HCT116 (cell line): ENCODE results near the gene WNT2B. TPM values are rescaled to one million over a fixed set of nuclear protein-coding genes. Genes with fewer than 3 reads are reported as not detected.

ENCODE experiments used
- ATAC-seq: fragments of 200-7000 bp; cut with Tn5 transposase; 2 replicates; pipeline ENCODE4 v1.9.1; 2020; ENCODE audit warnings: mild to moderate bottlenecking, moderate library complexity
- BruUV-seq: library from RNA; stranded (reverse); fragments of 400-500 nt; replicated peaks from 2 replicates; lab custom pipeline; 2021; lab: Mats Ljungman, UMichigan
- CTCF ChIA-PET: fragments of 300-600 bp; sonication (Branson Sonifier 250); formaldehyde crosslinking; loops from one replicate; lab custom pipeline; 2021; ENCODE audit warnings: antibody characterized with exemption; lab: Charles Lee
- POLR2A ChIA-PET: fragments of 300-600, 350-600 bp; sonication (Branson Sonifier 250); formaldehyde crosslinking; loops from one replicate; lab custom pipeline; 2021; ENCODE audit warnings: antibody characterized with exemption; lab: Charles Lee
- RAD21 ChIA-PET, 2 experiments: fragments of 300-600 bp; sonication (Branson Sonifier 250); formaldehyde crosslinking; loops; one replicate each; lab custom pipeline; 2023; ENCODE audit warnings: low total read pairs in 2 of 2; ENCODE audit not compliant: uncharacterized antibody in 2 of 2, unreplicated experiment in 2 of 2, low non-redundant PET in 1 of 2; lab: Charles Lee
- DNase-seq: peaks from one replicate; pipeline ENCODE4 v3.0.0-alpha.2; 2010; ENCODE audit warnings: low read depth, low spot score
- H2AFZ ChIP-seq: fragments of 200-600 bp; shearing (Covaris generic), sonication (generic); 2 replicates; pipeline ENCODE4 v1.6.1; 2017; ENCODE audit warnings: low read depth, mixed run types, mixed read lengths, antibody characterized with exemption, low read length; ENCODE audit not compliant: poor library complexity, severe bottlenecking
- H3K27ac ChIP-seq: 2 replicates; pipeline ENCODE4 v1.5.1; 2012; ENCODE audit warnings: low read depth, low read length
- H3K27me3 ChIP-seq: fragments of 200-600 bp; sonication (generic); 2 replicates; pipeline ENCODE4 v1.6.1; 2016; ENCODE audit warnings: mixed run types, low read length, mixed read lengths; ENCODE audit not compliant: insufficient read depth
- H3K36me3 ChIP-seq, 2 experiments: fragments of 200-500 bp in 1 of 2; fragments of 200-600 bp in 1 of 2; sonication (Bioruptor generic) in 1 of 2; sonication (generic) in 1 of 2; 2 replicates each; pipeline versions ENCODE4 v1.5.1 to v1.6.1; 2014 to 2016; ENCODE audit warnings: low read length in 2 of 2, inconsistent platforms in 1 of 2, mixed read lengths in 1 of 2, mixed run types in 1 of 2; ENCODE audit not compliant: insufficient read depth in 2 of 2, control insufficient read depth in 1 of 2
- H3K4me1 ChIP-seq, 2 experiments: fragments of 200-600 bp in 1 of 2; sonication (generic) in 1 of 2; 2 replicates each; pipeline versions ENCODE4 v1.5.1 to v1.6.1; 2012 to 2017; ENCODE audit warnings: low read length in 2 of 2, inconsistent platforms in 1 of 2, mild to moderate bottlenecking in 1 of 2, mixed read lengths in 1 of 2, mixed run types in 1 of 2, moderate library complexity in 1 of 2; ENCODE audit not compliant: insufficient read depth in 2 of 2, control insufficient read depth in 1 of 2
- H3K4me2 ChIP-seq: fragments of 200-600 bp; sonication (generic); 2 replicates; pipeline ENCODE4 v1.6.1; 2017; ENCODE audit warnings: mixed run types, low read length, mixed read lengths
- H3K4me3 ChIP-seq, 2 experiments: fragments of 200-600 bp in 1 of 2; sonication (generic) in 1 of 2; replicated peaks in 1 of 2; 2 replicates each; pipeline ENCODE4 v1.5.1; 2011 to 2016; ENCODE audit warnings: low read length in 2 of 2, control low read depth in 1 of 2, low read depth in 1 of 2, mild to moderate bottlenecking in 1 of 2, mixed read lengths in 1 of 2, mixed run types in 1 of 2
- H3K79me2 ChIP-seq: fragments of 200-600 bp; sonication (generic); 2 replicates; pipeline ENCODE4 v1.6.1; 2017; ENCODE audit warnings: mild to moderate bottlenecking, mixed run types, low read length, moderate library complexity, mixed read lengths; ENCODE audit not compliant: insufficient read depth
- H3K9ac ChIP-seq: fragments of 200-600 bp; sonication (generic); 2 replicates; pipeline ENCODE4 v1.6.1; 2016; ENCODE audit warnings: low read length, mixed read lengths
- H3K9me2 ChIP-seq: fragments of 200-600 bp; sonication (generic), shearing (Covaris generic); 2 replicates; pipeline ENCODE4 v1.6.1; 2017; ENCODE audit warnings: mixed run types, mild to moderate bottlenecking, moderate library complexity; ENCODE audit not compliant: insufficient read depth
- H3K9me3 ChIP-seq, 2 experiments: fragments of 200-500 bp in 1 of 2; fragments of 200-600 bp in 1 of 2; sonication (Bioruptor generic) in 1 of 2; sonication (generic) in 1 of 2; 2 replicates each; pipeline ENCODE4 v1.6.1; 2014 to 2017; ENCODE audit warnings: low read length in 2 of 2, mixed read lengths in 2 of 2, inconsistent platforms in 1 of 2, low read depth in 1 of 2, mild to moderate bottlenecking in 1 of 2, mixed run types in 1 of 2, moderate library complexity in 1 of 2; ENCODE audit not compliant: control insufficient read depth in 1 of 2, insufficient read depth in 1 of 2
- H4K20me1 ChIP-seq: fragments of 200-600 bp; sonication (generic), shearing (Covaris generic); 2 replicates; pipeline ENCODE4 v1.6.1; 2017; ENCODE audit warnings: mixed run types, mild to moderate bottlenecking, moderate library complexity; ENCODE audit not compliant: insufficient read depth
- CBX3 ChIP-seq: IDR thresholded peaks from 2 replicates; pipeline ENCODE4 v1.6.1; 2012; ENCODE audit warnings: low read depth
- EGR1 ChIP-seq: IDR thresholded peaks from 2 replicates; pipeline ENCODE4 v1.6.1; 2012; ENCODE audit warnings: low read depth
- EZH2 ChIP-seq: fragments of 200-600 bp; sonication (generic); IDR thresholded peaks from 2 replicates; pipeline ENCODE4 v1.6.1; 2017; ENCODE audit warnings: antibody characterized with exemption, mixed run types
- EZH2phosphoT487 ChIP-seq: fragments of 200-600 bp; IDR thresholded peaks from 2 replicates; pipeline ENCODE4 v1.6.1; 2018; ENCODE audit warnings: antibody characterized with exemption, borderline replicate concordance
- FOSL1 ChIP-seq: IDR thresholded peaks from 2 replicates; pipeline ENCODE4 v1.6.1; 2012; ENCODE audit warnings: low read depth
- JUND ChIP-seq: IDR thresholded peaks from 2 replicates; pipeline ENCODE4 v1.6.1; 2012
- POLR2A ChIP-seq: IDR thresholded peaks from 2 replicates; pipeline ENCODE4 v1.7.0; 2011; ENCODE audit warnings: borderline replicate concordance; ENCODE audit not compliant: insufficient read depth, insufficient read length; ENCODE audit errors: extremely low read depth
- POLR2AphosphoS5 ChIP-seq: IDR thresholded peaks from 2 replicates; pipeline ENCODE4 v1.6.1; 2011; ENCODE audit warnings: mild to moderate bottlenecking, low read depth, low read length, moderate library complexity
- RAD21 ChIP-seq: IDR thresholded peaks from 2 replicates; pipeline ENCODE4 v1.6.1; 2012; ENCODE audit warnings: low read depth, mild to moderate bottlenecking
- SP1 ChIP-seq: IDR thresholded peaks from 2 replicates; pipeline ENCODE4 v1.6.1; 2012; ENCODE audit warnings: low read depth
- TCF7L2 ChIP-seq: IDR thresholded peaks from 2 replicates; pipeline ENCODE4 v1.7.0; 2011; ENCODE audit warnings: borderline replicate concordance, inconsistent platforms; ENCODE audit not compliant: insufficient read depth, insufficient read length; ENCODE audit errors: extremely low read depth
- YY1 ChIP-seq: IDR thresholded peaks from 2 replicates; pipeline ENCODE4 v1.6.1; 2011; ENCODE audit warnings: low read length, low read depth, moderate library complexity, mild to moderate bottlenecking; ENCODE audit not compliant: insufficient replicate concordance; ENCODE audit errors: extremely low read depth
- ZBTB33 ChIP-seq: IDR thresholded peaks from 2 replicates; pipeline ENCODE4 v1.6.1; 2011; ENCODE audit warnings: mild to moderate bottlenecking, low read length, moderate library complexity; ENCODE audit not compliant: insufficient replicate concordance; ENCODE audit errors: extremely low read depth
- ZNF274 ChIP-seq: fragments of 200-500 bp; sonication (Bioruptor generic); IDR thresholded peaks from 2 replicates; pipeline ENCODE4 v1.6.1; 2014; ENCODE audit warnings: mild to moderate bottlenecking, low read depth, low read length, inconsistent platforms
- intact Hi-C: fragments of 100-400 bp; cut with micrococcal nuclease; formaldehyde crosslinking; loops from 2 replicates; pipeline ENCODE4 v1.10.0; 2022
- total RNA-seq: library from RNA; stranded (reverse); gene quantifications from one replicate; pipeline ENCODE4 v1.2.1, GENCODE V29; 2021; ENCODE audit not compliant: unreplicated experiment

WNT2B gene
- total RNA-seq, 1 experiment from 2014 or later = 1.5 TPM

GRCh38 chr1:112524251-112524650 is 15.5 kb downstream of the WNT2B start:
- Histone ChIP-seq H3K27ac (no peak overlapping the region), H3K9ac (no peak overlapping the region), H3K9me3 (no peaks in the 10 kb centered on the region), H4K20me1 (no peaks in the 10 kb centered on the region), H3K4me3 (no peak overlapping the region), H3K4me2 (no peak overlapping the region), H3K36me3 (no peaks in the 10 kb centered on the region), H2AFZ (no peak overlapping the region), H3K27me3 (no peaks in the 10 kb centered on the region), H3K4me1 (peaks cover 0 to 13% of the 10 kb centered on the region in 2 experiments; a peak in 1 of 4 replicates), H3K79me2 (no peaks in the 10 kb centered on the region), H3K9me2 (no peaks in the 10 kb centered on the region)
- no TSS peak for BruUV-seq
- ChIA-PET RAD21 (no interaction called here), CTCF (no interaction called here), POLR2A (no interaction called here)
- intact Hi-C loops = loop anchor here (10.0 kb wide), 1 partner anchor 181 kb away; the partner anchor contains the start of gene RHOC
- ATAC-seq (no peak), DNase-seq (no peak)
- no peak for TF ChIP-seq RAD21
- TF ChIP-seq CBX3 = no peak
- TF ChIP-seq TCF7L2 = no peak
- TF ChIP-seq SP1 = no peak
- TF ChIP-seq JUND = no peak
- no peak for TF ChIP-seq EZH2phosphoT487
- TF ChIP-seq POLR2A = no peak
- TF ChIP-seq FOSL1 = no peak
- no peak for TF ChIP-seq ZNF274
- no peak for TF ChIP-seq EGR1
- TF ChIP-seq EZH2 = no peak

DNA sequence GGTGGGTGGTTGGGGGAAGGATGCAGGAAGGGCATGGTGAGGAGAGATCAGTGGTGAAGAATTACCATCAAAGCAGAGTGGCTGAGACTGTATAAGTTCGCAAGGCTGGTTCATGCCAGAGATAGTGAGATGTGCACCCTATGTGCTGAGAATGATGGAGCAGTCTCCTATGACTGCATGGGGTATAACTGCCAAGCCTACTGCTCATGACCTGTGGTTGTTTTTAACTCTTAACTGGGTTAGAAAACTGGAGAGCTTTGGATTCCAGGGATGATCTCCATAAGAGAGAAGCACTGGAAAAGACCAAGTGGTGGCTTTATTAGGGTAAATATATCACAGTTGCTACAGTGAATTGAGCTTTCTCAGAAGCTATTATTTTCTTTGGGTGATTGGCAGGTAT is 16.2 kb downstream of the WNT2B start:
- no peak overlapping the region for H3K27ac ChIP-seq
- H3K9me2 ChIP-seq = no peaks in the 10 kb centered on the region
- H3K9ac ChIP-seq = no peak overlapping the region
- intact Hi-C loops = loop anchor here (10.0 kb wide), 1 partner anchor 180 kb away; the partner anchor contains the start of gene RHOC
- H3K4me3 ChIP-seq = no peak overlapping the region
- H4K20me1 ChIP-seq = no peaks in the 10 kb centered on the region
- H3K4me1 ChIP-seq = peaks cover 0 to 13% of the 10 kb centered on the region in 2 experiments; a peak in 1 of 4 replicates
- H3K4me2 ChIP-seq = no peak overlapping the region
- no peaks in the 10 kb centered on the region for H3K9me3 ChIP-seq
- ATAC-seq (no peak), DNase-seq (no peak)
- H3K27me3 ChIP-seq = no peaks in the 10 kb centered on the region
- H3K36me3 ChIP-seq = no peaks in the 10 kb centered on the region
- CTCF ChIA-PET = no interaction called here
- RAD21 ChIA-PET = no interaction called here
- H3K79me2 ChIP-seq = no peaks in the 10 kb centered on the region
- TF ChIP-seq POLR2AphosphoS5 = no peak
- TF ChIP-seq EGR1 = no peak
- TF ChIP-seq EZH2 = no peak
- TF ChIP-seq YY1 = no peak
- TF ChIP-seq ZBTB33 = no peak
- no peak overlapping the region for H2AFZ ChIP-seq
- POLR2A ChIA-PET = no interaction called here
- BruUV-seq = no TSS peak
